Measurements from ENCODE around the gene POU2F1. TPM values are rescaled to one million over a fixed set of nuclear protein-coding genes. Genes with fewer than 3 reads are reported as not detected.

The POU2F1 gene
- total and polyA plus RNA-seq, 2 experiments from 2014 or later: 9.2 to 21.9 TPM

DNA sequence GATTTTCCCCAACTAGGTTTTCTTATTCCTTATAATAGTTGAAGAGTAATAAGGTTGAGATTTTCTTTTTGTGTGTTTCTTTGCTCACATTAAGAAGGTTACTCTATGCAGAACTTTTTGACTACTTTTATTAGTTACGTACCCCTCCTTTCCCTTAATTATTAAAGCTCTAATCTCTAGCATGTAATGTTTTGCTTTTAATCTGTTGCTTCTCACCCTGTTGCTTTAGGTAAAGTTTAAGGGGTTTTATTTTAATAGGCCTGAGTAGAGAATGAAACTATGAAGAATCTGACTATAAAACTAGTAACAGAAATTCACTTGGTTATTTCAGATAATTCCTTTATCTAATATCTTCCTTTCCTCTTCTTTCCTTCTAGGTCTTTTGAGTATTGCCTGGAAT is 53.4 kb downstream of the POU2F1 start:
- H3K36me3 ChIP-seq: no peaks in the 10 kb centered on the region
- DNase-seq (ENCODE audit: low read depth in 1 of 2, low spot score in 1 of 2): no peak
- peaks cover 19% of the 10 kb centered on the region for H3K4me1 ChIP-seq (ENCODE audit: low read depth)
- TF ChIP-seq, protein P1, sequence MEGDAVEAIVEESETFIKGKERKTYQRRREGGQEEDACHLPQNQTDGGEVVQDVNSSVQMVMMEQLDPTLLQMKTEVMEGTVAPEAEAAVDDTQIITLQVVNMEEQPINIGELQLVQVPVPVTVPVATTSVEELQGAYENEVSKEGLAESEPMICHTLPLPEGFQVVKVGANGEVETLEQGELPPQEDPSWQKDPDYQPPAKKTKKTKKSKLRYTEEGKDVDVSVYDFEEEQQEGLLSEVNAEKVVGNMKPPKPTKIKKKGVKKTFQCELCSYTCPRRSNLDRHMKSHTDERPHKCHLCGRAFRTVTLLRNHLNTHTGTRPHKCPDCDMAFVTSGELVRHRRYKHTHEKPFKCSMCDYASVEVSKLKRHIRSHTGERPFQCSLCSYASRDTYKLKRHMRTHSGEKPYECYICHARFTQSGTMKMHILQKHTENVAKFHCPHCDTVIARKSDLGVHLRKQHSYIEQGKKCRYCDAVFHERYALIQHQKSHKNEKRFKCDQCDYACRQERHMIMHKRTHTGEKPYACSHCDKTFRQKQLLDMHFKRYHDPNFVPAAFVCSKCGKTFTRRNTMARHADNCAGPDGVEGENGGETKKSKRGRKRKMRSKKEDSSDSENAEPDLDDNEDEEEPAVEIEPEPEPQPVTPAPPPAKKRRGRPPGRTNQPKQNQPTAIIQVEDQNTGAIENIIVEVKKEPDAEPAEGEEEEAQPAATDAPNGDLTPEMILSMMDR (IDR thresholded peaks at IDR 0.05; ENCODE audit: low read depth, low read length): no peak
- H3K4me3 ChIP-seq: no peak overlapping the region
- no peaks in the 10 kb centered on the region for H3K27me3 ChIP-seq
- H3K9me3 ChIP-seq (ENCODE audit: low read depth): no peaks in the 10 kb centered on the region
- H3K27ac ChIP-seq: no peak overlapping the region

DNA sequence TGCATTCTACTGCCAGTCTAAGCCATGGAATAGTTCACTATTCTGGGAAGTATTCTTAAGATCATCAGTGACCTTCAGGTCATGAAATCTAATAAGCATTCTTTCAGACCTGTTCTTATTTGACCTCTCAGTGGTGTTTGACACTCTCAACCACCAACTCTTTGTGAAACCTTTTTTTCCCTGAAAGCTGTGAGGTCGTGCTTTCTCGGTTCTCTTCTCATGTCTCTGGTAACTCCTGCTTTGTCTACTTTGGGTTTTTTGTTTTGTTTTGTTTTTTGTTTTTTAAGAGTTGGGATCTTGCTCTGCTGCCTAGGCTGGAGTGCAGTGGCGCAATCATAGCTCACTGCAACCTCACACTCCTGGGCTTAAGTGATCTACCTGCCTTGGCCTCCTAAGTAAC is 56.3 kb downstream of the POU2F1 start:
- Histone ChIP-seq H3K9me3 (ENCODE audit: low read depth) (no peaks in the 10 kb centered on the region), H3K4me1 (ENCODE audit: low read depth) (peaks cover 19% of the 10 kb centered on the region), H3K4me3 (no peak overlapping the region), H3K36me3 (no peaks in the 10 kb centered on the region), H3K27ac (no peak overlapping the region), H3K27me3 (no peaks in the 10 kb centered on the region)
- TF ChIP-seq, protein P1 (IDR thresholded peaks at IDR 0.05; ENCODE audit: low read depth, low read length): no peak
- no peak for DNase-seq (ENCODE audit: low read depth in 1 of 2, low spot score in 1 of 2)

DNA sequence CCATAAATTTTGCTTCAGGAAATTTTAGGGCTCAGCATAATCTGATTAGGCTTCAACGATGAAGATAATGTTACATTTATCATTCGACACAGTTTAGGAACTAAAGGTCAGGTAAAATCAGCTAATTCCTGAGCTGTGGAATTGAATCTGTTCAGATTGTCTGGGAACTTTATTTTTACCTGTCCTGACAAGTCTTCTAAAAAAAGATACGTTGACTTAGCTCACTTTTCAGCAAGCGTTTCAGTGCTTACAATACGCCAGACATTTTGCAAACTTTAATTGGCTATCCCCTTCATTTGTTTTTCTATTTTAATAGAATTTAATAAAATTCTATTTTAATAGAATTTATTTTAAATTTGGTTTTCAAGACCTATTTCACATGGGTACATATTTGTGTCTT is 57.8 kb downstream of the POU2F1 start:
- no peaks in the 10 kb centered on the region for H3K9me3 ChIP-seq (ENCODE audit: low read depth)
- H3K36me3 ChIP-seq: no peaks in the 10 kb centered on the region
- H3K27me3 ChIP-seq: no peaks in the 10 kb centered on the region
- TF ChIP-seq, protein P1 (IDR thresholded peaks at IDR 0.05; ENCODE audit: low read depth, low read length): no peak
- DNase-seq (ENCODE audit: low read depth in 1 of 2, low spot score in 1 of 2): no peak
- no peak overlapping the region for H3K4me3 ChIP-seq
- peak overlapping the region; percentile 44 for H3K27ac ChIP-seq
- H3K4me1 ChIP-seq (ENCODE audit: low read depth): peaks cover 17% of the 10 kb centered on the region

DNA sequence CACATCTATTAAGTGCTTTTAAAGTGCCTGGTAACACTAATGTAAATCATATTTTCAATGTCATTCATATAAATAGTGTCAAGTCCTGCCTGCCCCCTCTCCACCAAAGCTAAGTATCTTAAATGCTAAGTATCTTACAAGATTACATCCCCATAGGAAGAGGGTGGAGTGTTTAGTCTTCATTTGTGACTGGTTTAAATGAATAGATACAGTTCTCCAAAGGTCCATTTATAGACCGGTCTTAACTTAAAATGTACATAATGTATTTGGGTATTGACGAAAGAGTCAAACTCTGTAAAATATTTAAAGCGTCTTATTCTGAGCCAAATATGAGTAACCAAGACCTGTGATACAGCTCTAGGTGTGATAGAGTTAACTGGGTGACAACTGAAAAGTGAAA is 60.2 kb downstream of the POU2F1 start:
- Histone ChIP-seq H3K4me1 (ENCODE audit: low read depth) (peaks cover 11% of the 10 kb centered on the region), H3K27ac (no peak overlapping the region), H3K9me3 (ENCODE audit: low read depth) (no peaks in the 10 kb centered on the region), H3K4me3 (no peak overlapping the region), H3K27me3 (no peaks in the 10 kb centered on the region), H3K36me3 (no peaks in the 10 kb centered on the region)
- TF ChIP-seq, protein P1 (IDR thresholded peaks at IDR 0.05; ENCODE audit: low read depth, low read length): no peak
- DNase-seq (ENCODE audit: low read depth in 1 of 2, low spot score in 1 of 2): no peak

DNA sequence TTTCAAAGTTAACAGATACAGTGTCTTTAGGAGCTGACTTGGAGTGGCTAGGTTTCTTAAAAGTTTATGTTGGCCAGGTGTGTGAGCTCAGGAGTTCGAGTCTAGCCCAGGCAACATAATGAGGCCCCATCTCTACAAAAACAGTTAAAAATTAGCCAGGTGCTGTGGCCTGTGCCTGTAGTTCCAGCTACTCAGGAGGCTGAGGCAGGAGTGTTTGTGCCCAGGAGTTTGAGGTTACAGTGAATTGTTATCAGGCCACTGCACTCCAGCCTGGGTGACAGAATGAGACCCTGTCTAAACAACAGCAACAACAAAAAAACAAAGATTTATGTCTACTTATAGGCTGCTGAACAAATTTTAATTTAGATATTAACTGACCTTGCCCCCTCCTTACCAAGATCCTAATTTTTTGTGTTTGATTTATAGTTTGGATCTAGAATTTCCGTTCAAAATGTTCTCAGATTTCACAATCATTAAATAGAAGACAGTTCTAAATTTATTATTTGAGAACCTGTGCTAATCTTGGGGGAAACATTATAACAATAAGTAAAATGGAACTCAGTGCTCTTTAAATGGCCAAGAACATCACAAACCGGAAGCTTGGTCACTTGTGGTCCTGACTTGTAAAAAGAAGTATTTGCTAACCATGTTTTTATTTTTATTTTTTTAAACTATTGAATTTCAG is 67.8 kb downstream of the POU2F1 start:
- H3K27ac ChIP-seq: peak overlapping the region; percentile 15
- TF ChIP-seq, protein P1 (IDR thresholded peaks at IDR 0.05; ENCODE audit: low read depth, low read length): no peak

More for the DNA sequence above, 67.8 kb downstream of the POU2F1 start:
- no peak overlapping the region for H3K4me3 ChIP-seq
- no peaks in the 10 kb centered on the region for H3K36me3 ChIP-seq
- no peak for DNase-seq (ENCODE audit: low read depth in 1 of 2, low spot score in 1 of 2)
- no peaks in the 10 kb centered on the region for H3K27me3 ChIP-seq
- H3K4me1 ChIP-seq (ENCODE audit: low read depth): peaks cover 25% of the 10 kb centered on the region
- no peaks in the 10 kb centered on the region for H3K9me3 ChIP-seq (ENCODE audit: low read depth)

All from cardiac muscle cell (in vitro differentiated cells and primary cell).